ENCODE measurements around the gene MT1B.
"Not testable (repeated sequence)": the region's sequence is repeated elsewhere in the genome, so short reads cannot be mapped to it uniquely, and the experiment has no call there.

MT1B gene

GRCh38 chr16:56617212-56618085 lies 34.2 kb upstream of the MT1B start:
- intact Hi-C loops (cut with DNase I): no loop called here
- peak in 4 of 10 donors; percentile 46 to 93 (median 66) for DNase-seq

DNA sequence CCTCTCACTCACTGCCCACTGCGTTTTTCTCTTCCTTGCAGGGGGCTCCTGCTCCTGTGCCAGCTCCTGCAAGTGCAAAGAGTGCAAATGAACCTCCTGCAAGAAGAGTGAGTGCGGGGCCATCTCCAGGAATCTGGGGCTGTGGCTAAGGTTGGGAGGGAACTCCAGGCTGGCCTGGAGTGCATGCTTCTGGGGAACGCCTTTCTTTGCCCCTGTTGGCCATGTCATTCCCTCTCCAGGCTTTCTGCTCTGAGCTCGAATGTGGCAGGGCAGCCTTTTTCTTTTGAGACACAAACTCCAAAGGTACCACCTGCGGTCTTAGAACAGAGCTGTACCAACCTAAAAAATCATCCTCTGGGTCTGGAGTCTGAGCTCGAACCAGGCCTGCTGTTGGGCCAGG lies 33.5 kb upstream of the MT1B start:
- DNase-seq: no peak
- intact Hi-C loops (cut with DNase I): no loop called here

DNA sequence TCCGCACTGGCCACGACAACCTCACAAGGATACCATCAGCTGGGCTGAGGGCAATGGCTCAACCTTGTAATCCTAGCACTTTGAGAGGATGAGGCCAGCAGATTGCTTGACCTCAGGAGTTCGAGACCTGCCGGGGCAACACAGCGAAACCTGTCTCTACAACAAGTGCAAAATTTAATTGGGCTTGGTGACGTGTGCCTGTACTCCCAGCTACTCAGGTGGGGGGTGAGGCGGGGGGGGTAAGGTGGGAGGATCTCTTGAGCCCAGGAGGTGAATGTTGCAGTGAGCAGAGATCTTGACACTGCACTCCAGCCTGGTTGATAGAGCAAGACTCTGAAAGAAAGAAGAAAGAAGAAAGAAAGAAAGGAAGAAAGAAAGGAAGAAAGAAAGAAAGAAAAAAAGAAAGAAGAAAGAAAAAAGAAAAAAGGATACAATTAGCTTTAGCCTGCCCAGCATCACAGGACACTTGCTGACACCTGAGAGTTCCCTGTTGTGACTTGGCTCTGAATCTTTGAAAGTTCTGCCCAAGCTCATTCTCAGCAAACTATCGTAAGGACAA lies 31.3 kb upstream of the MT1B start:
- intact Hi-C loops (cut with DNase I): no loop called here
- no peak for DNase-seq

DNA sequence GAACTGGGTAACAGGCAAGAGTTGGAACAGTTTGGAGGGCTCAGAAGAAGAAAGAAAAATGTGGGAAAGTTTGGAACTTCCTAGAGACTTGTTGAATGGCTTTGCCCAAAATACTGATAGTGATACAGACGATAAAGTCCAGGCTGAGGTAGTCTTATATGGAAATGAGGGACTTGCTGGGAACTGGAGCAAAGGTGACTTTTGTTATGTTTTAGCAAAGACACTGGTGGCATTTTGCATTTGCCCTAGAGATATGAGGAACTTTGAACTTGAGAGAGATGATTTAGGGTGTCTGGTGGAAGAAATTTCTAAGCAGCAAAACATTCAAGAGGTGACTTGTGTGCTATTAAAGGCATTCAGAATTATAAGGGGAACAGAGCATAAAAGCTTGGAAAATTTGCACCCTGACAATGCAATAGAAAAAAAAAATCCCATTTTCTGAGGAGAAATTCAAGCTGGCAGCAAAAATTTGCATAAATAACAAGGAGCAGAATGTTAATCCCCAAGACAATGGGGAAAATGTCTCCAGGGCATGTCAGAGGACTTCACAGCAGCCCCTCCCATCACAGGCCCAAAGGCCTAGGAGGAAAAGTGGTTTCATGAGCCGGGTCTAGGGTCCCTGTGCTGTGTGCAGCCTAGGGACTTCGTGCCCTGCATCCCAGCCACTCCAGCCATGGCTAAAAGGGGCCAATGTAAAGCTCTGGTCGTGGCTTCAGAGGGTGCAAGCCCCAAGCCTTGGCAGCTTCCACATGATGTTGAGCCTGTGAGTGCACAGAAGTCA lies 29.8 kb upstream of the MT1B start:
- intact Hi-C loops (cut with DNase I): not testable (repeated sequence)

GRCh38 chr16:56623184-56623583 lies 28.5 kb upstream of the MT1B start:
- intact Hi-C loops (cut with DNase I): not testable (repeated sequence)

More for the DNA sequence above, 29.8 kb upstream of the MT1B start:
- DNase-seq: not testable (repeated sequence)

DNA sequence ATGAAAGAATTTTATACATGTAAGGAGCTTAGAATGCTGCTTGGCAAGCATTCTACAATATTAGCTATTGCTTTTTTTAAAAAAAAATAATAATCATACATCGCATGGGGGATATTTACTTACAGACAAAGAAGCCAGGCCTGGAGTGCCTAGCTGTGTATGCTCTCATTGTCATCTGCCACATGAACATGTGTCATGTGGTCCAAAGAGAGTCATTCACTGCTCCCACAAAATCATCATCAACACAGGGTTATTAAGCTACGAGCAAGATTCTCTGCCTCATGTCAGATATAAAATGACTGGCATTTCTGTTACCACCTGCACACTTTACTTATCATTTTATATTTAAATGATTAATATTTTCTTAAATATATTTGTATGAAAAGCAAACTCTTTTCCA lies 28.0 kb upstream of the MT1B start:
- intact Hi-C loops (cut with DNase I): no loop called here

More at GRCh38 chr16:56623184-56623583, 28.5 kb upstream of the MT1B start:
- DNase-seq: not testable (repeated sequence)

DNA sequence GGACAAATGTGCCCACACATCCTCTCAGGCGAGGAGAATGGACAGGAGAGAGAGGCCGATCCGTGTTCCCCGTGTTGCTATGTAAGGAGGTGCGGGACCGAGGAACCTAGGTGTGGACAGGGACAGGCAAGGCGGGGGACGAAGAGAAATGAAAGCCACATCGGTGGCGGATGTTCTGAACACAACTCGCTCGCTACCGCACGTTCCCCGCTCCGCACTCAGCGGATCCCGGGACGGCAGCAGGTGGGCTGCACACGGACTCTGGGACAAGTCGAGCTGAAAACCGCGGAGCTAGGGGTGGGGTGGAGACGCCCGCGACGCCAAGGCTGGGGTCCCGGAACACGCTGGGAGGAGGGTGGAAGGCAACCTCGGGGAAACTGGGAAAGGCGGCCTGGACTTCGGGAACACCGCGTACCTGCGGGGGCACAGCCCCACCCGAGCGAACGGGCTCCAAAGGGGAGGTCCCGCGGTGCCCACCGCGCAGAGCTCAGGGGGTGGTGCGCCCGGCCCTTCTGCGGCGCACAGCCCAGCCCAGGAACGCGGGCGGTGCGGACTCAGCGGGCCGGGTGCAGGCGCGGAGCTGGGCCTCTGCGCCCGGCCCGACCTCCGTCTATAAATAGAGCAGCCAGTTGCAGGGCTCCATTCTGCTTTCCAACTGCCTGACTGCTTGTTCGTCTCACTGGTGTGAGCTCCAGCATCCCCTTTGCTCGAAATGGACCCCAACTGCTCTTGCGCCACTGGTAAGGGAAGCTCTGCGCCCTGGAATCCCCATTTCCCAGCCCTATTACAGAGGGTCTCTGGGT lies 26.3 kb upstream of the MT1B start, which contains the start of gene MT1E:
Gene MT1E, plus strand, starts transcription at position 642 of the 803 bp plus-strand sequence. Its CDS starts 71 bp downstream, at position 713.
- DNase-seq: peak in 6 of 10 donors; percentile 35 to 91 (median 54)
- intact Hi-C loops (cut with DNase I): no loop called here

More for the DNA sequence above, 28.0 kb upstream of the MT1B start:
- DNase-seq: no peak

DNA sequence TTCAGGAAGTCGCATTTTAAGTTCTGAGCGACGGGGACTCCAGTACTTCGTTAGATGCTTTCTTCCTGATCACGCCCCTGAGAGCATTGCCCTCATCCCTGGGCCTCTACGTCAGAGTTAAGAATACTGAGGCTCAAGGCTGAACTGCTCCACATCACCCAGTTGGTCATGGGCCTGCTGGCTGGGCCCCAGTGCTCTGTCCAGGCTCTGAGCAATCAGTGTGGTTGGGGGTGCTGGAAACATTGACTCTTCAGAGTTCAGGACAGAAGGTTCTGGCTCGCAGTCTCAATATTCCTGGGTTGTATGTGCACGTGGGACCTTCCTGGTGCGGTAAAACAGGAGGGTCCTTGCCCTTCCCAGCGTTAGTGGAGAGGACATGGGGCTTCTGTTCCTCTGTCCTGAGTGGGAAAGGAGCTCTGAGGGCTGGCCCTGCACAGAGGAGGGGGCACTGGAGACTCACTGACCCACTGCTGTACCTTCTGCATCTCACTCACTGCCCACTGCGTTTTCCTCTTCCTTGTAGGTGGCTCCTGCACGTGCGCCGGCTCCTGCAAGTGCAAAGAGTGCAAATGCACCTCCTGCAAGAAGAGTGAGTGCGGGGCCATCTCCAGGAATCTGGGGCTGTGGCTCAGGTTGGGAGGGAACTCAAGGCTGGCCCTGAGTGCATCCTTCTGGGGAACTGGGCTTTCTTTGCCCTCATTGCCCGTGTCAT lies 25.6 kb upstream of the MT1B start:
- no peak for DNase-seq
- intact Hi-C loops (cut with DNase I): no loop called here

- intact Hi-C loops (cut with DNase I): no loop called here
Measured at GRCh38 chr16:56626685-56627084, 25.0 kb upstream of the MT1B start.

GRCh38 chr16:56628486-56629350 lies 23.0 kb upstream of the MT1B start:
- intact Hi-C loops (cut with DNase I): no loop called here

More at GRCh38 chr16:56626685-56627084, 25.0 kb upstream of the MT1B start:
- DNase-seq: no peak

GRCh38 chr16:56629531-56629930 lies 22.2 kb upstream of the MT1B start:
- DNase-seq: no peak
- intact Hi-C loops (cut with DNase I): no loop called here

More at GRCh38 chr16:56628486-56629350, 23.0 kb upstream of the MT1B start:
- no peak for DNase-seq

DNA sequence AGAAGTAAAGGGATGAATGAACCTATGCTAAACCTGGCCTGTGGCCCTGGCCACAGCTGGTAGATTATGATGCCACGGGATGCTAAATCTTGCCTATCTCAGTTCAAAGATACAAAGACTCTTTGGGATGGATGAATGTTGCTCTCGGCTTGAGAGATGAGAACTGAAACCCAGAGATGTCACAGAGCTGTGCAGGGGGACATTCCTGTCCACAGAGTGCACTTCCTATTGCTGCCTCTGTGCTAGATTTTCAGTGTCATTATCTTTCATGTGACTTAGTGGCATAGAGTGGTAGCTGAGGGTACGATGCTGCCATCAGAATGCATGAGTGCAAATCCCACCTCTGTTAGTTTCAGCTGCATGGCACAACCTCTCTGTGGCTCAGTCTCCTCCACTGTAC lies 21.6 kb upstream of the MT1B start:
- no peak for DNase-seq
- intact Hi-C loops (cut with DNase I): no loop called here

DNA sequence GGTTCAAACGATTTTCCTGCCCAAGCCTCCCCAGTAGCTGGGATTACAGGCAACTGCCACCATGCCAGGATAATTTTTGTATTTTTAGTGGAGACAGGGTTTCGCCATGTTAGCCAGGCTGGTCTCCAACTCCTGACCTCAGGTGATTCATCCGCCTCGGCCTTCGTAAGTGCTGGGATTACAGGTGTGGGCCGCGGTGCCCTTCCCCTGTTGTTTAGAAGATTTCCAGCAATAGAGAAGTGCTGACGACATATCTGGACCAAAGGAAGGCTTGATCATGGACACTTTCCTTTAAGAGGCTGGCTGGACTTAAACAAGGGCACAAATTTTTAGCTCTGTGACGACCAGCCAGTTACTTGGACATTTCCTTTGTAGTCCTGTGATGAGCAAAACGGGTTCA lies 20.5 kb upstream of the MT1B start:
- DNase-seq: no peak
- intact Hi-C loops (cut with DNase I): no loop called here

DNA sequence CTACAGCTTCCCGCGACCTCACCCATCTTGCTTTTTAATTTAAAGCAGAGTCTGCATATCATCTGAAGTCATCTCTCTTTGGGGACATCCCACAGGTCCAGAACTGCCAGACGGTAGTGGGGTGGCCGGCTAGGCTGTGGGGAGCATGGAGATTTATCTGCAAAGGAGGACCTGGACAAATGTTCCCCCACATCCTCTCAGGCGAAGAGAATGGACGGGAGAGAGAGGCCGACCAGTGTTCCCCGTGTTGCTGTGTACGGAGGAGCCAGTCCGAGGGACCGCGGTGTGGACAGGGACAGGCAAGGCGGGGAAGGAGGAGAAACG lies 19.9 kb upstream of the MT1B start:
- intact Hi-C loops (cut with DNase I): no loop called here
- DNase-seq: no peak

- intact Hi-C loops (cut with DNase I): no loop called here
Measured at GRCh38 chr16:56632156-56632847, 19.4 kb upstream of the MT1B start, which contains the start of gene MT1M. TSS of gene MT1M (plus strand) at chr16:56632659. CDS start at chr16:56632732, 73 bp downstream.

DNA sequence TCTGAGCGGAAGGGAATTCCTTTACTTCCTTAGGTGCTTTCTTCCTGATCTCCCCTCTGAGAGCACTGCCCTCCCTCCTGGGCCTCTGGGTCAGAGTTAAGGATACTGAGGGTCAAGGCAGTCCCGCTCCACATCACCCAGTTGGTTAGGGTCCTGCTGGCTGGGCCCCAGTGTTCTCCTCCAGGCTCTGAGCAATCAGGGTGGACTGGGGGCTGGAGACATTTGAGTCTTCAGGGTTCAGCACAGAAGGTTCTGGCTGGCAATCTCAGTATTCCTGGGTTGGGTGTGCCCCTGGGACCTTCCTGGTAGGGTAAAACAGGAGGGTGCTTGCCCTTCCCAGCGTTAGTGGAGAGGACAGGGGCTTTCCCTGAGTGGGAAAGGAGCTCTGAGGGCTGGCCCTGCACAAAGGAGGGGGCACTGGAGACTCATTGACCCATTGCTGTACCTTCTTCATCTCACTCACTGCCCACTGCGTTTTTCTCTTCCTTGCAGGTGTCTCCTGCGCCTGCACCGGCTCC lies 18.8 kb upstream of the MT1B start:
- no peak for DNase-seq
- intact Hi-C loops (cut with DNase I): no loop called here

More at GRCh38 chr16:56632156-56632847, 19.4 kb upstream of the MT1B start, which contains the start of gene MT1M:
- peak in 7 of 10 donors; percentile 34 to 91 (median 63) for DNase-seq

DNA sequence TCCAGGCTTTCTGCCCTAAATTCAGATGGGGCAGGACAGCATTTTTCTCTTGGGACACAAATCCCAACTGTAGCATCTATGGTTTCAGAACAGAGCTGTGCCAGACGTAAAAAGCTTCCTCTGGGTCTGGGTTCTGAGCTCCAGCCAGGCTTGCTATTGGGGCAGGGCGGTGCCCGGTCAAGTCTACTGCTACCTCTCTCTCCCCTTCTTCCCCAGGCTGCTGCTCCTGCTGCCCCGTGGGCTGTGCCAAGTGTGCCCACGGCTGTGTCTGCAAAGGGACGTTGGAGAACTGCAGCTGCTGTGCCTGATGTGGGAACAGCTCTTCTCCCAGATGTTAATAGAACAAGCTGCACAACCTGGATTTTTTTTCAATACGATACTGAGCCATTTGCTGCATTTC lies 18.2 kb upstream of the MT1B start:
- intact Hi-C loops (cut with DNase I): no loop called here
- no peak for DNase-seq
